Measurements from ENCODE around the gene HACD3. TPM values are rescaled to one million over a fixed set of nuclear protein-coding genes. Genes with fewer than 3 reads are reported as not detected.

HACD3 gene
- total and polyA plus RNA-seq, 2 of the 13 experiments (the other 11 are each of a cell fraction or from before 2014, with no cell fraction given) = 73.6 to 161 TPM

- TF ChIP-seq TGIF2 (CRISPR knock-in tag; IDR thresholded peaks at IDR 0.05) (peak; percentile 99), ZHX1 (CRISPR knock-in tag; IDR thresholded peaks at IDR 0.05; ENCODE audit: low read depth) (0 out of 2 replicates have a peak, but pooled peaks have one; percentile 60), SRSF4 (IDR thresholded peaks at IDR 0.05; ENCODE audit: low read depth, low read length, poor library complexity, severe bottlenecking) (no peak), ZNF563 (CRISPR knock-in tag; IDR thresholded peaks at IDR 0.05) (peak; percentile 93), ZUFSP (CRISPR knock-in tag; IDR thresholded peaks at IDR 0.05; ENCODE audit: borderline replicate concordance) (no peak), ZNF816 (CRISPR knock-in tag; IDR thresholded peaks at IDR 0.05; ENCODE audit: borderline replicate concordance) (peak; percentile 95; the same call in 1 of the 2 replicates), ZMYM2 (CRISPR knock-in tag; IDR thresholded peaks at IDR 0.05) (peak; percentile 59; the same call in 1 of the 2 replicates), U2AF2 (IDR thresholded peaks at IDR 0.05; ENCODE audit: low read depth, low read length) (no peak), GLI4 (CRISPR knock-in tag; IDR thresholded peaks at IDR 0.05; ENCODE audit: borderline replicate concordance) (peak; percentile 96), MIER2 (CRISPR knock-in tag; IDR thresholded peaks at IDR 0.05) (peak; percentile 73; the same call in 1 of the 2 replicates), SAP130 (CRISPR knock-in tag; IDR thresholded peaks at IDR 0.05; ENCODE audit: low read depth) (peak; percentile 97), ZFY (CRISPR knock-in tag; IDR thresholded peaks at IDR 0.05) (peak; percentile 98), USF2 (IDR thresholded peaks at IDR 0.05; ENCODE audit: low read depth, low read length) (no peak), USF2 (CRISPR knock-in tag; IDR thresholded peaks at IDR 0.05; ENCODE audit: borderline replicate concordance) (no peak), ZNF768 (CRISPR knock-in tag; IDR thresholded peaks at IDR 0.05) (peak; percentile 85), ZBTB39 (CRISPR knock-in tag; IDR thresholded peaks at IDR 0.05) (0 out of 2 replicates have a peak, but pooled peaks have one; percentile 44), SP5 (CRISPR knock-in tag; IDR thresholded peaks at IDR 0.05; ENCODE audit: borderline replicate concordance, low read depth) (no peak), ZNF292 (CRISPR knock-in tag; IDR thresholded peaks at IDR 0.05; ENCODE audit: borderline replicate concordance, low read depth) (no peak), ZNF101 (CRISPR knock-in tag; IDR thresholded peaks at IDR 0.05; ENCODE audit: borderline replicate concordance, low read depth) (peak; percentile 77; the same call in 1 of the 2 replicates), PLRG1 (conservative IDR thresholded peaks at IDR 0.05) (no peak)
These were observed 13.0 kb upstream of the HACD3 start, which contains the start of gene DPP8 (continued) for GRCh38 chr15:65516997-65517865.

Data from HepG2 (cell line).